Tibial nerve (tissue), 4 donors: ENCODE measurements around the gene RIPK1.
"Not testable (repeated sequence)": the region's sequence is repeated elsewhere in the genome, so short reads cannot be mapped to it uniquely, and the experiment has no call there.

Source experiments
- EP300 ChIP-seq, 2 donors: sonication (generic); formaldehyde crosslinking; IDR thresholded peaks; one replicate each; pipeline ENCODE4 v1.6.1; 2017; ENCODE audit warnings: antibody characterized with exemption in 2 of 2, mild to moderate bottlenecking in 1 of 2
- POLR2A ChIP-seq, 2 donors: fragments of 450-650 bp; IDR thresholded peaks; one replicate each; pipeline ENCODE4 v1.6.1; 2017; ENCODE audit warnings: antibody characterized with exemption in 2 of 2, mild to moderate bottlenecking in 2 of 2, moderate library complexity in 2 of 2
- TF ChIP-seq, protein P1 (sequence below), 5 experiments: fragments of 200-600 bp in 3 of 5; fragments of 450-650 bp in 2 of 5; sonication (generic) in 3 of 5; IDR thresholded peaks; one replicate each; pipeline ENCODE4 v1.5.1; 2016 to 2019; ENCODE audit warnings: antibody characterized with exemption in 5 of 5, mild to moderate bottlenecking in 3 of 5, moderate library complexity in 2 of 5

DNA sequence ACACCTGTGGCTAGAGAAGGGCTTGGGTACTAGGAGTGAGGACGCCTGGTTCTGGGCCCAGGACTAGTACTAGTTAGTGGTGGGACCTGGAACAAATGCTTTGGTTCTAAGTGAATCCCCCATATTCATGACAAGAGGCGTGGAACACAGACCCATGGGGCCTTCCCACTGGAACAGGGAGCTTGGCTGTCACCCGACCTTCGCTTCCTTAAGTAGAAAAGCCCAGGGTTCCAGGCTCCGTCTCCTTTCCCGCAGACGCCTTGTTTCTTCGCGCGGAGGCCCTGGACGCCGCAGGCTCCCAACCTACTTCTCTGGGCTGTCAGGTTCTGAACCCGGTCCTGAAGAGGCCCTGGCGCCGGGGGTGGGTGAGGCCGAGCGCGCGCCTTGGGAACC, 5.0 kb upstream of the RIPK1 start:
- TF ChIP-seq POLR2A, EP300 (IDR thresholded peaks at IDR 0.05): not testable (repeated sequence)
- TF ChIP-seq, protein P1, sequence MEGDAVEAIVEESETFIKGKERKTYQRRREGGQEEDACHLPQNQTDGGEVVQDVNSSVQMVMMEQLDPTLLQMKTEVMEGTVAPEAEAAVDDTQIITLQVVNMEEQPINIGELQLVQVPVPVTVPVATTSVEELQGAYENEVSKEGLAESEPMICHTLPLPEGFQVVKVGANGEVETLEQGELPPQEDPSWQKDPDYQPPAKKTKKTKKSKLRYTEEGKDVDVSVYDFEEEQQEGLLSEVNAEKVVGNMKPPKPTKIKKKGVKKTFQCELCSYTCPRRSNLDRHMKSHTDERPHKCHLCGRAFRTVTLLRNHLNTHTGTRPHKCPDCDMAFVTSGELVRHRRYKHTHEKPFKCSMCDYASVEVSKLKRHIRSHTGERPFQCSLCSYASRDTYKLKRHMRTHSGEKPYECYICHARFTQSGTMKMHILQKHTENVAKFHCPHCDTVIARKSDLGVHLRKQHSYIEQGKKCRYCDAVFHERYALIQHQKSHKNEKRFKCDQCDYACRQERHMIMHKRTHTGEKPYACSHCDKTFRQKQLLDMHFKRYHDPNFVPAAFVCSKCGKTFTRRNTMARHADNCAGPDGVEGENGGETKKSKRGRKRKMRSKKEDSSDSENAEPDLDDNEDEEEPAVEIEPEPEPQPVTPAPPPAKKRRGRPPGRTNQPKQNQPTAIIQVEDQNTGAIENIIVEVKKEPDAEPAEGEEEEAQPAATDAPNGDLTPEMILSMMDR (IDR thresholded peaks at IDR 0.05), result not testable (repeated sequence)
